Transverse colon (tissue), 4 donors: ENCODE results near the gene MCFD2.

ENCODE experiments used
- CTCF ChIP-seq, 5 experiments: fragments of 200-600 bp in 3 of 5; fragments of 450-650 bp in 2 of 5; sonication (generic) in 3 of 5; IDR thresholded peaks; 1 replicate in 2 of 5; 2 replicates in 3 of 5; pipeline ENCODE4 v1.5.1; 2016 to 2017; ENCODE audit warnings: antibody characterized with exemption in 5 of 5, inconsistent platforms in 3 of 5, mild to moderate bottlenecking in 2 of 5, moderate library complexity in 1 of 5
- EP300 ChIP-seq: sonication (generic); formaldehyde crosslinking; IDR thresholded peaks from one replicate; pipeline ENCODE4 v1.6.1; 2017; ENCODE audit warnings: antibody characterized with exemption, low read depth
- POLR2A ChIP-seq: fragments of 450-650 bp; IDR thresholded peaks from one replicate; pipeline ENCODE4 v1.6.1; 2016; ENCODE audit warnings: antibody characterized with exemption, mild to moderate bottlenecking, moderate library complexity
- POLR2AphosphoS5 ChIP-seq, 3 donors: sonication (generic); formaldehyde crosslinking; IDR thresholded peaks; one replicate each; pipeline ENCODE4 v1.6.1; 2016; ENCODE audit warnings: antibody characterized with exemption in 3 of 3

- no peak for TF ChIP-seq CTCF (IDR thresholded peaks at IDR 0.05)
- no peak for TF ChIP-seq EP300
- no peak for TF ChIP-seq POLR2A
- no peak for TF ChIP-seq POLR2AphosphoS5 (IDR thresholded peaks at IDR 0.05)
These were observed 48.5 kb upstream of the MCFD2 start for GRCh38 chr2:46963941-46964673.
